Stimulated activated CD4-positive, alpha-beta T cell treated with anti-CD3 and anti-CD28 coated beads, Interleukin-2, amount 100 ng/mL, for 4 hours (primary cell): ENCODE measurements around the gene STK40.

Experiments
- DNase-seq: peaks from one replicate; pipeline ENCODE4 v3.0.0-alpha.2; 2020; ENCODE audit warnings: low read depth

Gene STK40

GRCh38 chr1:36397378-36398230 is 11.9 kb upstream of the STK40 start, which contains the start of gene LSM10:
LSM10 (minus strand) TSS chr1:36397908; CDS start chr1:36394129, 3,779 bp downstream.
- DNase-seq = peak; percentile 86

GRCh38 chr1:36397083-36397377 is 11.3 kb upstream of the STK40 start:
- DNase-seq = peak; percentile 15

- DNase-seq = no peak
These were observed 10.6 kb upstream of the STK40 start for GRCh38 chr1:36396359-36396758.

GRCh38 chr1:36393686-36394085 is 8.0 kb upstream of the STK40 start:
- DNase-seq = no peak

- DNase-seq = no peak
These were observed 7.1 kb upstream of the STK40 start for GRCh38 chr1:36392836-36393235.

GRCh38 chr1:36391271-36391670 is 5.5 kb upstream of the STK40 start:
- no peak for DNase-seq

- no peak for DNase-seq
These were observed 4.7 kb upstream of the STK40 start for GRCh38 chr1:36390411-36390810.

GRCh38 chr1:36389999-36390398 is 4.3 kb upstream of the STK40 start:
- DNase-seq = no peak

GRCh38 chr1:36389261-36389660 is 3.5 kb upstream of the STK40 start:
- DNase-seq = no peak

- no peak for DNase-seq
These were observed 1.6 kb upstream of the STK40 start for GRCh38 chr1:36387141-36387949.

GRCh38 chr1:36386265-36387140 is 779 bp upstream of the STK40 start:
- DNase-seq = peak; percentile 94

GRCh38 chr1:36384542-36385409 is 948 bp downstream of the STK40 start:
- no peak for DNase-seq

GRCh38 chr1:36383240-36383639 is 2.5 kb downstream of the STK40 start:
- no peak for DNase-seq

- no peak for DNase-seq
These were observed 3.1 kb downstream of the STK40 start for GRCh38 chr1:36382669-36383068.

- DNase-seq = no peak
These were observed 3.5 kb downstream of the STK40 start for GRCh38 chr1:36382231-36382630.

GRCh38 chr1:36381405-36381804 is 4.3 kb downstream of the STK40 start:
- DNase-seq = no peak

GRCh38 chr1:36380782-36381181 is 4.9 kb downstream of the STK40 start:
- no peak for DNase-seq

- no peak for DNase-seq
These were observed 5.5 kb downstream of the STK40 start for GRCh38 chr1:36380143-36380619.

GRCh38 chr1:36377791-36378492 is 7.8 kb downstream of the STK40 start:
- no peak for DNase-seq

GRCh38 chr1:36372617-36373016 is 13.1 kb downstream of the STK40 start:
- no peak for DNase-seq
